HepG2 (cell line): ENCODE results near the gene ASF1B. TPM values are rescaled to one million over a fixed set of nuclear protein-coding genes. Genes with fewer than 3 reads are reported as not detected.
A peak's percentile ranks its signal among the peaks of the same experiment; 100 is the strongest.

Source experiments
- FOXC1 ChIP-seq: sonication (generic); formaldehyde crosslinking; IDR thresholded peaks from 2 replicates; pipeline ENCODE4 v1.8.0; 2022; ENCODE audit warnings: mild to moderate bottlenecking, missing genetic modification reagents, borderline replicate concordance
- FOXO1 ChIP-seq: sonication (generic); formaldehyde crosslinking; IDR thresholded peaks from 2 replicates; pipeline ENCODE4 v1.4.0; 2020; ENCODE audit warnings: missing genetic modification reagents
- GPN1 ChIP-seq: sonication (generic); formaldehyde crosslinking; IDR thresholded peaks from 2 replicates; pipeline ENCODE4 v1.5.1; 2020; ENCODE audit warnings: missing genetic modification reagents, borderline replicate concordance
- GZF1 ChIP-seq: sonication (generic); formaldehyde crosslinking; IDR thresholded peaks from 2 replicates; pipeline ENCODE4 v1.5.1; 2020; ENCODE audit warnings: mild to moderate bottlenecking, missing genetic modification reagents
- KDM5B ChIP-seq: sonication (generic); formaldehyde crosslinking; IDR thresholded peaks from 2 replicates; pipeline ENCODE4 v1.4.0; 2020; ENCODE audit warnings: missing genetic modification reagents, mild to moderate bottlenecking, borderline replicate concordance
- KMT2B ChIP-seq: IDR thresholded peaks from 2 replicates; pipeline ENCODE4 v1.6.1; 2016; ENCODE audit warnings: missing genetic modification reagents, missing compliant biosample characterization
- MXD4 ChIP-seq: IDR thresholded peaks from 2 replicates; pipeline ENCODE4 v1.6.1; 2016; ENCODE audit warnings: mild to moderate bottlenecking, missing biosample characterization, missing genetic modification reagents
- NFYC ChIP-seq: IDR thresholded peaks from 2 replicates; pipeline ENCODE4 v1.6.1; 2016; ENCODE audit warnings: missing genetic modification reagents, missing compliant biosample characterization
- NONO ChIP-seq, 2 experiments: fragments of 450-650 bp in 1 of 2; sonication (generic) in 1 of 2; formaldehyde crosslinking in 1 of 2; IDR thresholded peaks in 1 of 2; conservative IDR thresholded peaks in 1 of 2; 2 replicates each; pipeline versions ENCODE4 v1.6.1 to v1.8.0; 2017 to 2022; ENCODE audit warnings: mild to moderate bottlenecking in 1 of 2, missing genetic modification reagents in 1 of 2, moderate library complexity in 1 of 2
- RFX3 ChIP-seq: IDR thresholded peaks from 2 replicates; pipeline ENCODE4 v1.6.1; 2016; ENCODE audit warnings: missing biosample characterization, missing genetic modification reagents
- SMAD3 ChIP-seq: sonication (generic); formaldehyde crosslinking; IDR thresholded peaks from 2 replicates; pipeline ENCODE4 v1.4.0; 2020; ENCODE audit warnings: missing genetic modification reagents
- SOX13 ChIP-seq, 3 experiments: fragments of 450-650 bp in 1 of 3; sonication (generic) in 1 of 3; formaldehyde crosslinking in 1 of 3; IDR thresholded peaks in 2 of 3; conservative IDR thresholded peaks in 1 of 3; 2 replicates each; pipeline versions ENCODE4 v1.5.0 to v1.6.1; 2016 to 2020; ENCODE audit warnings: antibody characterized with exemption in 1 of 3, mild to moderate bottlenecking in 1 of 3, missing compliant biosample characterization in 1 of 3, missing genetic modification reagents in 1 of 3, moderate library complexity in 1 of 3
- SRSF1 ChIP-seq: fragments of 200-400 bp; formaldehyde crosslinking; optimal IDR thresholded peaks from 2 replicates; pipeline ENCODE3; 2017; ENCODE audit warnings: mild to moderate bottlenecking, low read depth, low read length, moderate library complexity
- STAG1 ChIP-seq: sonication (generic); formaldehyde crosslinking; IDR thresholded peaks from 2 replicates; pipeline ENCODE4 v1.4.0; 2020; ENCODE audit warnings: missing genetic modification reagents
- YY1 ChIP-seq: IDR thresholded peaks from 2 replicates; pipeline ENCODE4 v1.6.1; 2011; ENCODE audit warnings: low read length, low read depth, moderate library complexity, mild to moderate bottlenecking; ENCODE audit not compliant: insufficient read depth, insufficient replicate concordance
- ZNF136 ChIP-seq: sonication (generic); formaldehyde crosslinking; IDR thresholded peaks from 2 replicates; pipeline ENCODE4 v1.8.1; 2022; ENCODE audit warnings: low read depth, mild to moderate bottlenecking, moderate library complexity, missing genetic modification reagents
- ZNF20 ChIP-seq: sonication (generic); formaldehyde crosslinking; IDR thresholded peaks from 2 replicates; pipeline ENCODE4 v1.4.0; 2020; ENCODE audit warnings: mild to moderate bottlenecking, moderate library complexity, missing genetic modification reagents
- ZNF232 ChIP-seq: sonication (generic); formaldehyde crosslinking; IDR thresholded peaks from 2 replicates; pipeline ENCODE4 v1.4.0; 2020; ENCODE audit warnings: missing genetic modification reagents, borderline replicate concordance
- ZNF44 ChIP-seq: sonication (generic); formaldehyde crosslinking; IDR thresholded peaks from 2 replicates; pipeline ENCODE4 v1.5.1; 2020; ENCODE audit warnings: mild to moderate bottlenecking, missing genetic modification reagents
- ZNF451 ChIP-seq: sonication (generic); formaldehyde crosslinking; IDR thresholded peaks from 2 replicates; pipeline ENCODE4 v1.5.0; 2020; ENCODE audit warnings: mild to moderate bottlenecking, missing genetic modification reagents
- ZNF460 ChIP-seq: sonication (generic); formaldehyde crosslinking; IDR thresholded peaks from 2 replicates; pipeline ENCODE4 v1.5.1; 2020; ENCODE audit warnings: missing genetic modification reagents, mild to moderate bottlenecking, borderline replicate concordance
- ZNF547 ChIP-seq: sonication (generic); formaldehyde crosslinking; IDR thresholded peaks from 2 replicates; pipeline ENCODE4 v1.5.1; 2020; ENCODE audit warnings: mild to moderate bottlenecking, missing genetic modification reagents
- ZNF629 ChIP-seq: sonication (generic); formaldehyde crosslinking; conservative IDR thresholded peaks from 2 replicates; pipeline ENCODE4 v1.5.0; 2020; ENCODE audit warnings: missing genetic modification reagents
- ZNF7 ChIP-seq: IDR thresholded peaks from 2 replicates; pipeline ENCODE4 v1.6.1; 2016; ENCODE audit warnings: missing biosample characterization, missing genetic modification reagents
- ZSCAN31 ChIP-seq: sonication (generic); formaldehyde crosslinking; IDR thresholded peaks from 2 replicates; pipeline ENCODE4 v1.5.0; 2020; ENCODE audit warnings: low read depth, mild to moderate bottlenecking, missing genetic modification reagents
- polyA plus RNA-seq, 8 experiments: library from polyadenylated mRNA; depleted of rRNA in 3 of 8; stranded (reverse) in 7 of 8; unstranded in 1 of 8; fragments of >200 nt; fragmentation: Illumina TruSeq in 4 of 8; extraction: Trizol in 4 of 8; gene quantifications; 2 replicates each; pipeline versions ENCODE4 v1.2.1 to v1.2.3, GENCODE V29; 2011 to 2016; ENCODE audit warnings: low read depth in 4 of 8, missing spikeins in 1 of 8, mixed read lengths in 1 of 8; ENCODE audit not compliant: insufficient read depth in 1 of 8
- total RNA-seq, 5 experiments: library from RNA; depleted of rRNA; stranded (reverse); fragments of >200 nt; fragmentation: Illumina TruSeq; extraction: Trizol; gene quantifications; 2 replicates each; pipeline ENCODE4 v1.2.3, GENCODE V29; 2016; ENCODE audit warnings: low read depth in 1 of 5
- TF ChIP-seq, protein P1 (sequence below): IDR thresholded peaks from 2 replicates; pipeline ENCODE4 v1.6.1; 2016; ENCODE audit warnings: low read depth, borderline replicate concordance
- TF ChIP-seq, protein P2 (sequence below): sonication (generic); formaldehyde crosslinking; conservative IDR thresholded peaks from 2 replicates; pipeline ENCODE4 v1.4.0; 2020; ENCODE audit warnings: missing genetic modification reagents
- TF ChIP-seq, protein P3 (sequence below): sonication (generic); formaldehyde crosslinking; conservative IDR thresholded peaks from 2 replicates; pipeline ENCODE4 v1.8.0; 2022; ENCODE audit warnings: missing genetic modification reagents

ASF1B gene
- total and polyA plus RNA-seq, 2 of the 13 experiments (the other 11 are each of a cell fraction or from before 2014, with no cell fraction given), result 18.2 to 24.8 TPM

DNA sequence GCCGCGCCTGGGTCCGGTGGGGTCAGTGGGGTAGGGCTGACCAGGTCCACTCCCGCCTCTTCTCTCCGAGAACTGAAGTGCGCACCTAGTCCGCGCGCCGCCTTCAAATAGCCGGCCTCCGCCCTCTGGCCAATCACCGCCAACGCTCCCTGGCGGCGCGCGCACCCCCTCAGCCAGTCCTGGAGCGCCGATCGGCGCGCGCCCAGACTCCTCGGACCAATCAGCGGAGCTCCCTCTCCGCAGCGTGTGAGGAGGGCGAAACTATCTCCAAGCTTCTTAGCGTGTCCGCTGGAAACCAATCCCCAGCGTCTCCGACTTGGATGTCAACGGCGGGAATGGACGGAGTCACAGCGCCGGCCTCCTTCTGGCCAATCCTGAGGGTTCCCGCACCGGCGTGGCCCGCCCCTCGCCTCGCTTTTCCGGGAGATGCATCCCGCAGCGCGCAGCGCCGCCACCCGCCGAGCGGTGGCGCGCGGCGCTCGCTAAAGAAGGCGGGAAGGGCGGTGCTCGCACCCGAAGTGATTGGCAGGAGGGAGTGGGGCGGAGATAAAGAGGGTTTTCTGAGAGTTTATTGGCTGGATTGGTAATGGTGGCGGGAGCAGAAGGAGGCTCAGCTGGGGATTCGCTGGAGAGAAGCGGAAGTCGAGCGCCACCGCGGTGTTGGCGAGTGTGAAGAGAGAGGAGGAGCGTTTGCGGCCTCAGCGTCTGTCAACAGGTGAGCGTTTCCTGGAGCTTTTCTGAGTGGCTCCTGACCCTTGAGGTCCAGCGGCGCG, at the start of gene ASF1B (continued):
- TF ChIP-seq STAG1 (CRISPR knock-in tag) (peak; percentile 77), ZNF44 (no peak), GPN1 (CRISPR knock-in tag) (no peak), GZF1 (CRISPR knock-in tag) (no peak), RFX3 (CRISPR knock-in tag) (no peak), NONO (IDR thresholded peaks at IDR 0.05) (no peak), NONO (CRISPR knock-in tag; conservative IDR thresholded peaks at IDR 0.05) (peak; percentile 68), ZNF460 (no peak), YY1 (no peak), KMT2B (CRISPR knock-in tag) (peak; percentile 40; the same call in 1 of the 2 replicates), NFYC (CRISPR knock-in tag) (peak; percentile 95), ZSCAN31 (CRISPR knock-in tag) (no peak), ZNF629 (no peak), ZNF136 (CRISPR knock-in tag) (no peak), ZNF7 (CRISPR knock-in tag) (no peak; the same call in 1 of the 2 replicates), ZNF232 (CRISPR knock-in tag) (no peak), SRSF1 (no peak), FOXO1 (peak; percentile 82), SMAD3 (CRISPR knock-in tag) (peak; percentile 21; the same call in 1 of the 2 replicates), ZNF20 (no peak), ZNF451 (CRISPR knock-in tag) (no peak; the same call in 1 of the 2 replicates), FOXC1 (0 out of 2 replicates have a peak, but pooled peaks have one; percentile 18), ZNF547 (no peak; the same call in 1 of the 2 replicates), SOX13 (IDR thresholded peaks at IDR 0.05) (no peak), SOX13 (CRISPR knock-in tag; conservative IDR thresholded peaks at IDR 0.05 in 1 of 2, IDR thresholded peaks at IDR 0.05 in 1 of 2) (peak in 1 of 2 experiments; percentile 4; a peak in 2 of 4 replicates), MXD4 (CRISPR knock-in tag) (peak; percentile 68), KDM5B (CRISPR knock-in tag) (peak; percentile 68; the same call in 1 of the 2 replicates)
- TF ChIP-seq, protein P1, sequence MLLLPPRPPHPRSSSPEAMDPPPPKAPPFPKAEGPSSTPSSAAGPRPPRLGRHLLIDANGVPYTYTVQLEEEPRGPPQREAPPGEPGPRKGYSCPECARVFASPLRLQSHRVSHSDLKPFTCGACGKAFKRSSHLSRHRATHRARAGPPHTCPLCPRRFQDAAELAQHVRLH (CRISPR knock-in tag), result peak; percentile 13; the same call in 1 of the 2 replicates
- TF ChIP-seq, protein P2, sequence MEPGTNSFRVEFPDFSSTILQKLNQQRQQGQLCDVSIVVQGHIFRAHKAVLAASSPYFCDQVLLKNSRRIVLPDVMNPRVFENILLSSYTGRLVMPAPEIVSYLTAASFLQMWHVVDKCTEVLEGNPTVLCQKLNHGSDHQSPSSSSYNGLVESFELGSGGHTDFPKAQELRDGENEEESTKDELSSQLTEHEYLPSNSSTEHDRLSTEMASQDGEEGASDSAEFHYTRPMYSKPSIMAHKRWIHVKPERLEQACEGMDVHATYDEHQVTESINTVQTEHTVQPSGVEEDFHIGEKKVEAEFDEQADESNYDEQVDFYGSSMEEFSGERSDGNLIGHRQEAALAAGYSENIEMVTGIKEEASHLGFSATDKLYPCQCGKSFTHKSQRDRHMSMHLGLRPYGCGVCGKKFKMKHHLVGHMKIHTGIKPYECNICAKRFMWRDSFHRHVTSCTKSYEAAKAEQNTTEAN (CRISPR knock-in tag), result peak; percentile 75
- TF ChIP-seq, protein P3, sequence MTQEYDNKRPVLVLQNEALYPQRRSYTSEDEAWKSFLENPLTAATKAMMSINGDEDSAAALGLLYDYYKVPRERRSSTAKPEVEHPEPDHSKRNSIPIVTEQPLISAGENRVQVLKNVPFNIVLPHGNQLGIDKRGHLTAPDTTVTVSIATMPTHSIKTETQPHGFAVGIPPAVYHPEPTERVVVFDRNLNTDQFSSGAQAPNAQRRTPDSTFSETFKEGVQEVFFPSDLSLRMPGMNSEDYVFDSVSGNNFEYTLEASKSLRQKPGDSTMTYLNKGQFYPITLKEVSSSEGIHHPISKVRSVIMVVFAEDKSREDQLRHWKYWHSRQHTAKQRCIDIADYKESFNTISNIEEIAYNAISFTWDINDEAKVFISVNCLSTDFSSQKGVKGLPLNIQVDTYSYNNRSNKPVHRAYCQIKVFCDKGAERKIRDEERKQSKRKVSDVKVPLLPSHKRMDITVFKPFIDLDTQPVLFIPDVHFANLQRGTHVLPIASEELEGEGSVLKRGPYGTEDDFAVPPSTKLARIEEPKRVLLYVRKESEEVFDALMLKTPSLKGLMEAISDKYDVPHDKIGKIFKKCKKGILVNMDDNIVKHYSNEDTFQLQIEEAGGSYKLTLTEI (CRISPR knock-in tag), result no peak
